Prostate gland (tissue), 2 donors: ENCODE data around the gene KIF5A. TPM values are rescaled to one million over a fixed set of nuclear protein-coding genes. Genes with fewer than 3 reads are reported as not detected.
"Not testable (repeated sequence)": the region's sequence is repeated elsewhere in the genome, so short reads cannot be mapped to it uniquely, and the experiment has no call there.

Source experiments
- DNase-seq: peaks from one replicate; pipeline ENCODE4 v3.0.0-alpha.2; 2019; ENCODE audit warnings: low spot score
- H3K27ac ChIP-seq, 2 donors: fragments of 200-600 bp; sonication (generic); 2 replicates each; pipeline ENCODE4 v1.5.1; 2017 to 2019
- H3K27me3 ChIP-seq: fragments of 200-600 bp; sonication (generic); replicated peaks from 2 replicates; pipeline ENCODE4 v1.5.1; 2019; ENCODE audit not compliant: insufficient read depth
- H3K36me3 ChIP-seq, 2 donors: fragments of 200-600 bp; sonication (generic); 1 replicate in 1 of 2; 2 replicates in 1 of 2; pipeline versions ENCODE4 v1.5.1 to v1.8.1; 2017 to 2019
- H3K4me1 ChIP-seq: fragments of 200-600 bp; sonication (generic); replicated peaks from 2 replicates; pipeline ENCODE4 v1.5.1; 2019
- H3K4me3 ChIP-seq, 2 donors: fragments of 200-600 bp; sonication (generic); 2 replicates each; pipeline ENCODE4 v1.5.1; 2017 to 2019
- H3K9me3 ChIP-seq: fragments of 200-600 bp; sonication (generic); 2 replicates; pipeline ENCODE4 v1.5.1; 2017
- POLR2A ChIP-seq: fragments of 450-650 bp; IDR thresholded peaks from one replicate; pipeline ENCODE4 v1.6.1; 2016; ENCODE audit warnings: antibody characterized with exemption, mild to moderate bottlenecking
- POLR2AphosphoS5 ChIP-seq: sonication (generic); formaldehyde crosslinking; IDR thresholded peaks from one replicate; pipeline ENCODE4 v1.6.1; 2017; ENCODE audit warnings: antibody characterized with exemption
- WGBS: methylation state at CpG from one replicate; pipeline ENCODE4 v1.1.5; 2018; 5-methylcytosine and 5-hydroxymethylcytosine counted together
- intact Hi-C: fragments of 100-400 bp; cut with DNase I; formaldehyde crosslinking; loops from one replicate; pipeline ENCODE4 v1.14.2; 2022
- total RNA-seq, 2 donors: library from RNA; depleted of rRNA; stranded (reverse); fragments of >200 nt; gene quantifications; one replicate each; pipeline ENCODE4 v1.1.0, GENCODE V29; 2016
- TF ChIP-seq, protein P1 (sequence below), 4 experiments: fragments of 200-600 bp in 2 of 4; fragments of 450-650 bp in 2 of 4; sonication (generic) in 2 of 4; IDR thresholded peaks; 1 replicate in 3 of 4; 2 replicates in 1 of 4; pipeline ENCODE4 v1.5.1; 2016 to 2019; ENCODE audit warnings: antibody characterized with exemption in 4 of 4, mild to moderate bottlenecking in 2 of 4, moderate library complexity in 2 of 4

The KIF5A gene
- total RNA-seq, 2 donors from 2014 or later: 0.50 to 3.7 TPM

DNA sequence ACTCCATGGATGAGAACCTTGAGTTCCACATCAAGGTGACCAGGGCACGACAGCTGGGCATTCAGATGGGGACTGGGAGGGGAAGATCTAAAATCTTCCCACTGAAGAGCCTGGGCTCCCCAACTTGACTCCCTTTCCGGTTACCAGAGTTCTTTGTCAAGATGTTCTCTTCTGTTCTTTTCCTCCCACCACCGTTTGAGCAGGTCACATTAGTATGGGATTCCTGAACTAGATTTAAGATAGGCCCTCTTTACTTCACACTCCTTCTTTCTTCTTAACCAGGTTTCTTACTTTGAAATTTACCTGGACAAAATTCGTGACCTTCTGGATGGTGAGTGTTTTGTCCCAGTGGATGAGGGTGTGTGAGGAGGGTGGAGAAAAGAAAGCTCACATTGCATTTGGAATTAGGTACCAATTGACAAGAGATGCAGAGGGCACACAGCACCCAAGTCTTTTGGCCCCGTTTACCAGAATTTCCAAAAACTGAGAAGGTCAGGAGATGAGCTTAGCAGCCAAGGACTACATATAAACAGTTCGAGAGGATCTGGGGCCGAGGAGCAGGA is 14.4 kb downstream of the KIF5A start:
- no peak overlapping the region for H3K27ac ChIP-seq
- H3K36me3 ChIP-seq: no peaks in the 10 kb centered on the region
- TF ChIP-seq, protein P1, sequence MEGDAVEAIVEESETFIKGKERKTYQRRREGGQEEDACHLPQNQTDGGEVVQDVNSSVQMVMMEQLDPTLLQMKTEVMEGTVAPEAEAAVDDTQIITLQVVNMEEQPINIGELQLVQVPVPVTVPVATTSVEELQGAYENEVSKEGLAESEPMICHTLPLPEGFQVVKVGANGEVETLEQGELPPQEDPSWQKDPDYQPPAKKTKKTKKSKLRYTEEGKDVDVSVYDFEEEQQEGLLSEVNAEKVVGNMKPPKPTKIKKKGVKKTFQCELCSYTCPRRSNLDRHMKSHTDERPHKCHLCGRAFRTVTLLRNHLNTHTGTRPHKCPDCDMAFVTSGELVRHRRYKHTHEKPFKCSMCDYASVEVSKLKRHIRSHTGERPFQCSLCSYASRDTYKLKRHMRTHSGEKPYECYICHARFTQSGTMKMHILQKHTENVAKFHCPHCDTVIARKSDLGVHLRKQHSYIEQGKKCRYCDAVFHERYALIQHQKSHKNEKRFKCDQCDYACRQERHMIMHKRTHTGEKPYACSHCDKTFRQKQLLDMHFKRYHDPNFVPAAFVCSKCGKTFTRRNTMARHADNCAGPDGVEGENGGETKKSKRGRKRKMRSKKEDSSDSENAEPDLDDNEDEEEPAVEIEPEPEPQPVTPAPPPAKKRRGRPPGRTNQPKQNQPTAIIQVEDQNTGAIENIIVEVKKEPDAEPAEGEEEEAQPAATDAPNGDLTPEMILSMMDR (IDR thresholded peaks at IDR 0.05): no peak
- TF ChIP-seq POLR2AphosphoS5 (no peak), POLR2A (no peak)
- no peaks in the 10 kb centered on the region for H3K4me1 ChIP-seq
- no peak overlapping the region for H3K4me3 ChIP-seq
- no peaks in the 10 kb centered on the region for H3K9me3 ChIP-seq
- intact Hi-C loops: no loop called here
- no peak for DNase-seq
- WGBS: 89% methylated on average over 7 of the region's 7 CpGs
- no peaks in the 10 kb centered on the region for H3K27me3 ChIP-seq

GRCh38 chr12:57568838-57569237 is 19.0 kb downstream of the KIF5A start:
- no peaks in the 10 kb centered on the region for H3K36me3 ChIP-seq
- no peaks in the 10 kb centered on the region for H3K9me3 ChIP-seq
- H3K4me1 ChIP-seq: no peaks in the 10 kb centered on the region
- H3K27ac ChIP-seq: no peak overlapping the region
- H3K4me3 ChIP-seq: no peak overlapping the region
- DNase-seq: no peak
- H3K27me3 ChIP-seq: no peaks in the 10 kb centered on the region
- intact Hi-C loops: no loop called here
- WGBS: 78% methylated on average over 6 of the region's 6 CpGs
- TF ChIP-seq POLR2AphosphoS5: no peak
- no peak for TF ChIP-seq POLR2A
- TF ChIP-seq, protein P1 (IDR thresholded peaks at IDR 0.05): no peak

GRCh38 chr12:57569858-57570257 is 20.0 kb downstream of the KIF5A start:
- H3K27ac ChIP-seq: no peak overlapping the region

DNA sequence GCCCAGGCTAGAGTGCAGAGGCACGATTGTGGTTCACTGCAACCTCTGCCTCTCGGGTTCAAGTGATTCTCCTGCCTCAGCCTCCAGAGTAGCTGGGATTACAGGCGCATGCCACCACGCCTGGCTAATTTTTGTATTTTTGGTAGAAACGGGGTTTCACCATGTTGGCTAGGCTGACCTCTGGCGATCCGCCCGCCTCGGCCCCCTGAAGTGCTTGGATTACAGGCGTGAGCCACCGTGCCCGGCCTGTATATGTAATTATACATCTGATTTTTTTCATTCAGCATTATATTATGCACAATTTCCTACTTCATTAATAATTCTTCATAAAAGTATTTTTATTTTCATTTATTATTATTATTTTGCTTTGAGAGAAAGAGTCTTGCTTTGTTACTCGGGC is 20.6 kb downstream of the KIF5A start:
- H3K36me3 ChIP-seq, H3K4me1 ChIP-seq, H3K9me3 ChIP-seq, H3K27ac ChIP-seq, H3K4me3 ChIP-seq, DNase-seq, intact Hi-C loops, H3K27me3 ChIP-seq: not testable (repeated sequence)
- WGBS: 88% methylated on average over 13 of the region's 13 CpGs

More at GRCh38 chr12:57569858-57570257, 20.0 kb downstream of the KIF5A start:
- no peak for DNase-seq
- intact Hi-C loops: no loop called here
- Histone ChIP-seq H3K27me3 (no peaks in the 10 kb centered on the region), H3K4me3 (no peak overlapping the region), H3K4me1 (no peaks in the 10 kb centered on the region), H3K9me3 (no peaks in the 10 kb centered on the region), H3K36me3 (no peaks in the 10 kb centered on the region)
- whole genome bisulfite sequencing: 87% methylated on average over 18 of the region's 18 CpGs
- TF ChIP-seq POLR2A (no peak), POLR2AphosphoS5 (no peak)
- TF ChIP-seq, protein P1 (IDR thresholded peaks at IDR 0.05): no peak

DNA sequence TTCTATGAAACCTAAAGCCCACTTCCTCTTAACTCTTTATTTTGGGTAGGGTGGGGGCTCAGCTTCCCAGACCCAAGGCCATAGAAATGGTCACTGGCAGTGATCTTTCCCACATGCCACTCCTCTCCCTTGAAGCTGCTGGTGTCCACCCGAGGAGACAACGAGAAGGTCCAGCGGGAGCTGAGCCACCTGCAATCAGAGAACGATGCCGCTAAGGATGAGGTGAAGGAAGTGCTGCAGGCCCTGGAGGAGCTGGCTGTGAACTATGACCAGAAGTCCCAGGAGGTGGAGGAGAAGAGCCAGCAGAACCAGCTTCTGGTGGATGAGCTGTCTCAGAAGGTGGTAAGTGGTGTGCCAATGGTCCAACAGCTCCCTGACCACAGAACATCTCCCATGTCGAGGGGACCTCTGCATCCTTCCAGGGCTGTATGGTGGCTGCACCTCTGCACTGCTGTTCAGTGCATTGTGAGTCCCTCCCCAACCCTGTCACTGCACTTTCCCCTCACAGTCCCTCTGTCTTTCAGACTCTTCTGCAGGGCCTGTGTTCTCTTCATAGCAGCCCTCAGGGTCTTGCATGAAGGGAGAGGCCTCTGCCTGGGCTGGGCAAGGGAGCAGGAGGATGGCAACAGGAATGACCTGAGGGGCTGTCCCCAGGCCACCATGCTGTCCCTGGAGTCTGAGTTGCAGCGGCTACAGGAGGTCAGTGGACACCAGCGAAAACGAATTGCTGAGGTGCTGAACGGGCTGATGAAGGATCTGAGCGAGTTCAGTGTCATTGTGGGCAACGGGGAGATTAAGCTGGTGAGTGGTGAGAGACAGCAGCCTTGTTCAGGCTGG is 22.3 kb downstream of the KIF5A start:
- no peak for TF ChIP-seq POLR2AphosphoS5
- TF ChIP-seq, protein P1 (IDR thresholded peaks at IDR 0.05): no peak
- Histone ChIP-seq H3K4me1 (no peaks in the 10 kb centered on the region), H3K4me3 (no peak overlapping the region), H3K9me3 (no peaks in the 10 kb centered on the region), H3K27ac (no peak overlapping the region), H3K36me3 (no peaks in the 10 kb centered on the region), H3K27me3 (no peaks in the 10 kb centered on the region)
- DNase-seq: no peak
- WGBS: 84% methylated on average over 12 of the region's 12 CpGs
- intact Hi-C loops: no loop called here
